Astrocyte of the cerebellum (primary cell): ENCODE data around the gene PDE11A.

Source experiments
- DNase-seq: peaks from one replicate; pipeline ENCODE4 v3.0.0-alpha.2; 2011; ENCODE audit warnings: low read depth
- H3K4me3 ChIP-seq: 2 replicates; pipeline ENCODE4 v1.5.1; 2011; ENCODE audit warnings: mild to moderate bottlenecking, low read depth, low read length, moderate library complexity
- in situ Hi-C: cut with HindIII; loops from 2 replicates; pipeline ENCODE4 v1.10.0; 2017; ENCODE audit warnings: low sequenced_read_pairs
- TF ChIP-seq, protein P1 (sequence below): IDR thresholded peaks from 2 replicates; pipeline ENCODE4 v1.5.1; 2012; ENCODE audit warnings: low read length, low read depth, moderate library complexity, mild to moderate bottlenecking; ENCODE audit errors: missing control alignments

The PDE11A gene

DNA sequence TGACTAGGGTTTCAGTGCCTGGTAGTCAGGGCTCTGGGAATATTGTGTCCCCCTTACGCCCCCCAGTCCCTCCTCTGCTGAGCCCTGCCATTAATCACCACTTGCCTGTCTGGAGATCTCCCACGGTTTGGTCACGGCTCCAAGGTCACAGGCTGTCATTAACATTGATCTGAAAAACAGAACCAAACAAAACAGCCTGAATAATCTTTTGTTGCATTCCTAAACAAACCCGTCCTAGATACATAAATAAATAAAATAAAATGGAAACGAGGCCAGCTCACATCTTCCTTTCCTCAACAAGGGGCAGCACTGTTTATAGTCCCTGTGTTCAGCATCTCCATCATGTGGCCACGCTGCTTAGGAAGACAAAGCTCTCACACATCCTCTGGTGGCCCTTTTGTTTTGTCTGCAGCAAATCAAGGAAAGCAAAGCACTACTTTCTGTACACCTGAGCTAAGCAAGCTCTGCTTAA is 397.2 kb downstream of the PDE11A start:
- DNase-seq: no peak
- in situ Hi-C loops: no loop called here
- TF ChIP-seq, protein P1, sequence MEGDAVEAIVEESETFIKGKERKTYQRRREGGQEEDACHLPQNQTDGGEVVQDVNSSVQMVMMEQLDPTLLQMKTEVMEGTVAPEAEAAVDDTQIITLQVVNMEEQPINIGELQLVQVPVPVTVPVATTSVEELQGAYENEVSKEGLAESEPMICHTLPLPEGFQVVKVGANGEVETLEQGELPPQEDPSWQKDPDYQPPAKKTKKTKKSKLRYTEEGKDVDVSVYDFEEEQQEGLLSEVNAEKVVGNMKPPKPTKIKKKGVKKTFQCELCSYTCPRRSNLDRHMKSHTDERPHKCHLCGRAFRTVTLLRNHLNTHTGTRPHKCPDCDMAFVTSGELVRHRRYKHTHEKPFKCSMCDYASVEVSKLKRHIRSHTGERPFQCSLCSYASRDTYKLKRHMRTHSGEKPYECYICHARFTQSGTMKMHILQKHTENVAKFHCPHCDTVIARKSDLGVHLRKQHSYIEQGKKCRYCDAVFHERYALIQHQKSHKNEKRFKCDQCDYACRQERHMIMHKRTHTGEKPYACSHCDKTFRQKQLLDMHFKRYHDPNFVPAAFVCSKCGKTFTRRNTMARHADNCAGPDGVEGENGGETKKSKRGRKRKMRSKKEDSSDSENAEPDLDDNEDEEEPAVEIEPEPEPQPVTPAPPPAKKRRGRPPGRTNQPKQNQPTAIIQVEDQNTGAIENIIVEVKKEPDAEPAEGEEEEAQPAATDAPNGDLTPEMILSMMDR: no peak
- no peak overlapping the region for H3K4me3 ChIP-seq

DNA sequence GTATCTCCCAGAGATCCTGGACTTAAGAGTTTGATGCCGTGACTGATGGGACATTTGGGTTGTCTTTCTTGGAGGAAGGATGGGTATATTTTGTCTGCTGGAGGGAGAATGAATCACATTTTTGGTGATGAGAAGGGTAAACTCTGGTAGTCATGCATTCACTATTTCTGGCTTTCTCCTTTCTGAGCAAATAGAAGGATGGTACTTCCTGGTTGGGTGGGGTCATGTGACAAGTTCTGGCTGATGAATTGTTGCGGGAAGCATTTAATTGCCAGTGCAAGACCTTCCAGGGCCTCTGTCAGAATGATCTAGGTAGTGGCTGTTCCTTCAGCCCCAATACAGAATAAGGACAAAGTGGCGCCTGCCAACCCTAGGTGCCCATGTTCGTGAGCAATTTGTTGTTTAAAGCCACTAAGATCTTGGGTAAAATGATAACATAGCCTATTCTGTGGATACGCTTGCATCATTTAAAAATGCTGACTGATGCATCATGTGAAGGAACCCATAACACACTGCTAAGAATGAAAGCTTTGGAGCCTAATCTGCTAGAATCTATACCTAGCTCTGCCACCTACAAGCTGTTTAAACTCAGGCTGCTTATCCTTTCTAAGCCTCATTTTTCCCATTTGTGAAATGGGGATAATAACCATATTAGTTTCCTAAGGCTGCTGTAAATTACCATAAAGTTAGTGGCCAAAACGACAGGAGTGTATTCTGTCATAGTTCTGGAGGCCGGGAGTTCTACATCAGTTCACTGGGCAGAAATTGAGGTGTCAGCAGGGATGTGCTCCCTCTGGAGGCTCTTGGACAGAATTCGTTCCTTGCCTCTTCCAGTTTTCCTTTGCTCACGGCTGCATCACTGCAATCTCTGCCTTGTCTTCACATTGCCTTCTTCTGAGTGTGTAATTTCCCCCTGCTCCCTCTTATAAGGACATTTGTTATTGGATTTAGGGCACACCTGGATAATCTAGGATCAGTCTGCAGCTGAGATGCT is 398.7 kb downstream of the PDE11A start:
- TF ChIP-seq, protein P1: no peak
- H3K4me3 ChIP-seq: no peak overlapping the region
- in situ Hi-C loops: no loop called here
- DNase-seq: no peak

DNA sequence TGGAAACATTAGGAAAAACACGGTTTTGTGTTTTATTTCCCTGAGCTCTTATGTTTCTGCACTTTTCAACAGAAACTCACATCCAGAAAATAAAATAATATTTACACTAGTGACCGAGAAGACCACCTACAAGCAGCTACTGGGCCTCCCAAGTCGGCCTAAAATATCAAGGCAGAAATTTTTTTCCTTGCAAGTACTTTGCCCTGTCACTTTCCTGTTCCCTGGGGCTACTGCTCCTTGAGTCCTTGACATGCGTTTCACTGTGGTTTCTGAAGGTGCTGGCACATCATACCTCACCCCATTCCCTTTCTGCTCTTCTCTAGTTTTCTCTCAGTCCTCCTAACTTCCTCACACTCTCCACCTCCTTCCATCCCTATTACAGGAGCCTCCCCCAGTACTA is 400.9 kb downstream of the PDE11A start:
- DNase-seq: no peak
- in situ Hi-C loops: no loop called here
- TF ChIP-seq, protein P1: no peak

DNA sequence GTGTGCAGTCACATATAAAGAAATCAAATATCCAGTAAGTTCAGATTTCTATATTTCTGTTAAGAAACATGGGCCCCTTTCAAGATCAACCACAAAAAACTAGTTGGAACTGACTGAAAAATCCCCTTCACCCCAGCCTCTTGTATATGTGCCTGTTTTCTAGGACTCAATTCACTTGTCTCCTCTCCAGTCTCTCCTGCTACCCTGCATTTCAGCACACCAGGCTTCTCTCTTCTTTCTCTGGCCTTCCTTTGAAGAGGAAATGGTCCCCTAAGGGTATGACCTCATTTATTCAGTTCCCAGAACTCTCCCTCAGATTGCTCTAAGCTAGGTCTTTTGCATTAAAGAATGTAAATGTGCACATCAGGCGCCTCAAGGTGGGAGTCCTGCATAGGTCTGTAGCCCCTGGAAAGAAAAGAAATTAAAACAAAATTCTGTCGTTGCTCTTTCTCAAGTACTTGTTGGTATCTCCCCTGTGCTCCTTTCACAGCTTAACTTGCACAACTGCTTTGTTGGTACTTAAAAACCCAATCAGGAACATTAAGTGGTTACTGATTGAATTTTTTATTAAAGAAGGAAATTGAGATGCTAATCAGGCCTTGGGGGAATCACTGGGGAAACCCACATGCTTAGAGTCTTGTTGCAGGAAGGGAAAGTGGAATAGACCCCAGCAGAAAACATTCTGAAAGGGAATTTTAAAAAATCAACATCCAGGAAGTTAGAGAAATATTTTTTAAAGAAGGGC is 401.6 kb downstream of the PDE11A start:
- in situ Hi-C loops: no loop called here
- DNase-seq: no peak
- H3K4me3 ChIP-seq: no peak overlapping the region
- TF ChIP-seq, protein P1: no peak

More for the DNA sequence above, 400.9 kb downstream of the PDE11A start:
- H3K4me3 ChIP-seq: no peak overlapping the region

DNA sequence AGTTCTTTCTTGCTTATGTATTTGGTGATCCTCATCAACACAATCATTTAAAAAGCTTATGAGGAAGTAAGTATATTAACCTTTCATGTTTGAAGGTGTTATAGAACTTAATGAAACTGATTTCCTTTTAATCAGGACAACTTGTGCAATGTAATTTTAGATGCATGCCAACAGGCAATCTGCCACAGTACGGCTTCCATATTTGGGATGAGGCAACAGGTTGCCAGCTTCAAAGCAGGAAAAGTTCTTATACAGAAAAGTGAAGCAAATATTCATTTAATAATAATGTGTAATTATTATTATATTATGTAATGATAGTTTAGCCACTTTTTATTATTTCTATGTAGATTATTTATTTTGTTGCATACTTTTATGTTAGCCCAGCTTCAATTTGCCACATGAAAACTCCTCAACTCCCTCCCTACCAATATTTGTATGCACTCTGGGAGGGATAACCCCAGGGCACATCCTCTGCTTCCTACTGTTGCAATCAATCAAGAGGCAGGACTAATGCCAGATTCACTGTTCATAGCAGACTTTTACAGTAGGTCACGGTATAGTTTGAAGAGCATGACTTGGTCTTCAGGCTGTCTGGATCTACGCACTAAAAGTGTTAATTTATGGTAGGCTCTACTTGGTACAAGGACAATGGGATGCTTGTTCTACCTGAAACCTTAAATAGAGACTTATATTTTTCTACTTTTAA is 402.8 kb downstream of the PDE11A start:
- in situ Hi-C loops: no loop called here
- TF ChIP-seq, protein P1: no peak
- no peak for DNase-seq
- no peak overlapping the region for H3K4me3 ChIP-seq

DNA sequence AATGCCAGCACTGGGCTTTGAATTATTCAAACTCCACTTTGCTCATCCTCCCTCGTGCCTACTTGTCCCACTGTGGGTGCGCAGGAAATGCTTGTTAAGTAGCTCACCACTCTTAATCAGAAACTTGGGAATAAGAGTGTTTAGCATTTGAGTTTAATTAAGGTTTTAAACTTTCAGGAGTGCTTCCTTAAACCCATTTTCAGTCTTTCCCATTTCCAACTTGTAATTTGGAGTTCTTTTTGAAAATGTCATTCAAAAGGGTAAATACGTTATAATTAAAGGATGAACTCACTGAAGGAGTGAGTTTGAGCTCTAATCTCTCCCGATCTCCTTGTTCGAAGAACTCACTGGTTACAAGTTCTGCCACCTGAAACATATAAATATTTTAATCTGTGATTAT is 403.4 kb downstream of the PDE11A start:
- H3K4me3 ChIP-seq: no peak overlapping the region
- no peak for DNase-seq
- in situ Hi-C loops: no loop called here
- TF ChIP-seq, protein P1: no peak
